Neural cell (in vitro differentiated cells): ENCODE measurements around the gene SEC61B. TPM values are rescaled to one million over a fixed set of nuclear protein-coding genes. Genes with fewer than 3 reads are reported as not detected.

Experiments used
- H2AFZ ChIP-seq: fragments of 200-600, 300-800 bp; sonication (generic), shearing (Covaris generic); 2 replicates; pipeline ENCODE4 v1.6.0; 2014; ENCODE audit warnings: low read depth, mild to moderate bottlenecking, antibody characterized with exemption, low read length, moderate library complexity
- H3F3A ChIP-seq: fragments of 200-600 bp; shearing (Covaris generic); 2 replicates; pipeline ENCODE4 v1.6.1; 2016; ENCODE audit warnings: mild to moderate bottlenecking, moderate library complexity, mixed read lengths, antibody characterized with exemption, low read length; ENCODE audit not compliant: insufficient read depth, poor library complexity, severe bottlenecking
- H3K27ac ChIP-seq: fragments of 200-600, 300-800 bp; sonication (generic), shearing (Covaris generic); 2 replicates; pipeline ENCODE4 v1.5.1; 2014; ENCODE audit warnings: mild to moderate bottlenecking, low read length, moderate library complexity
- H3K27me3 ChIP-seq: fragments of 300-800, 200-600 bp; sonication (generic), shearing (Covaris generic); 2 replicates; pipeline ENCODE4 v1.6.0; 2014; ENCODE audit warnings: mild to moderate bottlenecking, low read depth, low read length, moderate library complexity; ENCODE audit not compliant: insufficient read depth
- H3K36me3 ChIP-seq: fragments of 300-800, 200-600 bp; sonication (generic), shearing (Covaris generic); 2 replicates; pipeline ENCODE4 v1.5.1; 2014; ENCODE audit warnings: mild to moderate bottlenecking, antibody characterized with exemption, low read length, moderate library complexity; ENCODE audit not compliant: insufficient read depth
- H3K4me2 ChIP-seq: fragments of 300-800, 200-600 bp; sonication (generic), shearing (Covaris generic); 2 replicates; pipeline ENCODE4 v1.6.0; 2014; ENCODE audit warnings: mild to moderate bottlenecking, low read length
- H3K4me3 ChIP-seq: fragments of 300-800, 200-600 bp; sonication (generic), shearing (Covaris generic); 2 replicates; pipeline ENCODE4 v1.5.1; 2014; ENCODE audit warnings: mild to moderate bottlenecking, low read length, moderate library complexity
- H3K79me2 ChIP-seq: fragments of 200-600 bp; shearing (Covaris generic); replicated peaks from 2 replicates; pipeline ENCODE4 v1.6.0; 2014; ENCODE audit warnings: mild to moderate bottlenecking, low read length, moderate library complexity; ENCODE audit not compliant: insufficient read depth
- H3K9ac ChIP-seq: fragments of 300-800, 200-600 bp; sonication (generic), shearing (Covaris generic); 2 replicates; pipeline ENCODE4 v1.6.1; 2016; ENCODE audit warnings: mild to moderate bottlenecking, low read length, mixed read lengths
- H3K9me2 ChIP-seq: fragments of 200-600 bp; shearing (Covaris generic); 2 replicates; pipeline ENCODE4 v1.6.1; 2016; ENCODE audit warnings: mild to moderate bottlenecking, low read length, mixed read lengths; ENCODE audit not compliant: insufficient read depth
- H3K9me3 ChIP-seq: fragments of 200-600, 300-800 bp; sonication (generic), shearing (Covaris generic); 2 replicates; pipeline ENCODE4 v1.6.1; 2016; ENCODE audit warnings: mild to moderate bottlenecking, mixed run types, low read length, moderate library complexity, mixed read lengths
- H4K20me1 ChIP-seq: fragments of 200-600 bp; shearing (Covaris generic); 2 replicates; pipeline ENCODE4 v1.6.1; 2016; ENCODE audit warnings: mild to moderate bottlenecking, mixed run types; ENCODE audit not compliant: insufficient read depth
- CTCF ChIP-seq: fragments of 450-650 bp; IDR thresholded peaks from 2 replicates; pipeline ENCODE4 v1.5.1; 2014; ENCODE audit warnings: antibody characterized with exemption, mild to moderate bottlenecking, moderate library complexity; ENCODE audit not compliant: poor library complexity, severe bottlenecking
- EP300 ChIP-seq: fragments of 450-650 bp; conservative IDR thresholded peaks from 2 replicates; pipeline ENCODE4 v1.6.1; 2014; ENCODE audit warnings: antibody characterized with exemption, mild to moderate bottlenecking, moderate library complexity; ENCODE audit not compliant: poor library complexity, severe bottlenecking
- EZH2 ChIP-seq: fragments of 200-600, 300-800 bp; shearing (Covaris generic), sonication (generic); IDR thresholded peaks from 2 replicates; pipeline ENCODE4 v1.6.1; 2014; ENCODE audit warnings: antibody characterized with exemption, low read length, borderline replicate concordance, mild to moderate bottlenecking; ENCODE audit not compliant: insufficient read depth, poor library complexity, severe bottlenecking
- POLR2AphosphoS5 ChIP-seq: IDR thresholded peaks from 2 replicates; pipeline ENCODE4 v1.6.1; 2012
- RAD21 ChIP-seq: fragments of 450-650 bp; conservative IDR thresholded peaks from 2 replicates; pipeline ENCODE4 v1.6.1; 2014; ENCODE audit warnings: antibody characterized with exemption, mild to moderate bottlenecking, moderate library complexity
- SMC3 ChIP-seq: fragments of 450-650 bp; conservative IDR thresholded peaks from 2 replicates; pipeline ENCODE4 v1.6.1; 2014; ENCODE audit warnings: antibody characterized with exemption, mild to moderate bottlenecking, moderate library complexity; ENCODE audit not compliant: poor library complexity
- TAF1 ChIP-seq: IDR thresholded peaks from 2 replicates; pipeline ENCODE4 v1.6.1; 2012; ENCODE audit warnings: low read depth
- polyA plus RNA-seq: library from polyadenylated mRNA; depleted of rRNA; stranded (reverse); fragments of >200 nt; gene quantifications from 2 replicates; pipeline ENCODE4 v1.2.3, GENCODE V29; 2014
- small RNA-seq, 3 experiments: library from RNA; depleted of rRNA; stranded (forward); fragments of <200 nt; gene quantifications; one replicate each; pipeline ENCODE3, GENCODE V24; 2012

Gene SEC61B
- polyA plus RNA-seq, 1 donor from 2014 or later, result 203 TPM

GRCh38 chr9:99274495-99274894, 52.4 kb downstream of the SEC61B start:
- H3K4me3 ChIP-seq, result no peak overlapping the region
- no peaks in the 10 kb centered on the region for H3K79me2 ChIP-seq
- no peaks in the 10 kb centered on the region for H3K9me2 ChIP-seq
- no peak overlapping the region for H3K4me2 ChIP-seq
- TF ChIP-seq POLR2AphosphoS5 (no peak), EP300 (no peak), RAD21 (no peak), SMC3 (no peak), TAF1 (no peak), CTCF (no peak), EZH2 (no peak)
- no peak overlapping the region for H3K27ac ChIP-seq
- H3K9me3 ChIP-seq, result no peaks in the 10 kb centered on the region
- no peaks in the 10 kb centered on the region for H3F3A ChIP-seq
- no peaks in the 10 kb centered on the region for H3K36me3 ChIP-seq
- H2AFZ ChIP-seq, result no peak overlapping the region
- no peak overlapping the region for H3K9ac ChIP-seq
- no peaks in the 10 kb centered on the region for H4K20me1 ChIP-seq
- H3K27me3 ChIP-seq, result no peaks in the 10 kb centered on the region

Small RNAs within 50 kb of the gene (small RNA-seq; reads per million reads assigned to genes)
- 0 reads per million in 3 experiments for gene RN7SL794P

Other genes with a start within 250 kb of the SEC61B start
- gene TGFBR1, start 117.2 kb upstream of the SEC61B start, polyA plus RNA-seq, result 70.6 and 78.0 TPM in 2 replicates
- gene ALG2, start 340 bp upstream of the SEC61B start, polyA plus RNA-seq, result 15.8 and 17.3 TPM in 2 replicates